LNCaP clone FGC (cell line): ENCODE measurements around the gene NCK2.

Experiments
- DNase-seq: peaks from one replicate; pipeline ENCODE4 v3.0.0-alpha.2; 2011; ENCODE audit warnings: low read depth
- H3K4me3 ChIP-seq: 2 replicates; pipeline ENCODE4 v1.5.1; 2011; ENCODE audit warnings: mild to moderate bottlenecking, low read depth, low read length, control low read depth
- CTCF ChIP-seq: IDR thresholded peaks from 2 replicates; pipeline ENCODE4 v1.5.1; 2012; ENCODE audit warnings: mild to moderate bottlenecking; ENCODE audit not compliant: control insufficient read depth, insufficient read depth; ENCODE audit errors: extremely low read depth

The NCK2 gene

GRCh38 chr2:105864262-105864661 lies 119.5 kb downstream of the NCK2 start:
- DNase-seq, result no peak
- no peak for TF ChIP-seq CTCF
- no peak overlapping the region for H3K4me3 ChIP-seq

GRCh38 chr2:105865222-105865913 lies 120.7 kb downstream of the NCK2 start:
- no peak for DNase-seq
- no peak overlapping the region for H3K4me3 ChIP-seq
- TF ChIP-seq CTCF, result no peak

- no peak overlapping the region for H3K4me3 ChIP-seq
- no peak for TF ChIP-seq CTCF
- DNase-seq, result no peak
These were observed 121.8 kb downstream of the NCK2 start for GRCh38 chr2:105866216-105867185.

GRCh38 chr2:105867587-105867986 lies 122.9 kb downstream of the NCK2 start:
- no peak for DNase-seq
- TF ChIP-seq CTCF, result no peak
- no peak overlapping the region for H3K4me3 ChIP-seq

- no peak for TF ChIP-seq CTCF
- DNase-seq, result no peak
These were observed 123.3 kb downstream of the NCK2 start for GRCh38 chr2:105868060-105868459.

GRCh38 chr2:105869341-105869740 lies 124.6 kb downstream of the NCK2 start:
- TF ChIP-seq CTCF, result no peak
- no peak for DNase-seq
- no peak overlapping the region for H3K4me3 ChIP-seq

More at GRCh38 chr2:105868060-105868459, 123.3 kb downstream of the NCK2 start:
- no peak overlapping the region for H3K4me3 ChIP-seq
